SK-N-SH (cell line): Measurements from ENCODE around the gene OBSCN. TPM values are rescaled to one million over a fixed set of nuclear protein-coding genes. Genes with fewer than 3 reads are reported as not detected.

Experiments
- CTCF ChIA-PET: fragments of 300-600, 350-600 bp; formaldehyde crosslinking; extraction: SDS; loops from one replicate; lab custom pipeline; 2021; lab: Yijun Ruan, JAX
- POLR2A ChIA-PET: fragments of 350-600 bp; sonication (Branson Sonifier 250); formaldehyde crosslinking; extraction: SDS; loops from one replicate; lab custom pipeline; 2020; ENCODE audit warnings: antibody characterized with exemption, inconsistent platforms; lab: Yijun Ruan, JAX
- DNase-seq: peaks from one replicate; pipeline ENCODE4 v3.0.0; 2012
- H2AFZ ChIP-seq: fragments of 200-600 bp; sonication (generic); 2 replicates; pipeline ENCODE4 v1.8.1; 2016; ENCODE audit warnings: antibody characterized with exemption, mild to moderate bottlenecking, low read depth
- H3F3A ChIP-seq: fragments of 200-600 bp; sonication (generic); replicated peaks from 2 replicates; pipeline ENCODE3; 2016; ENCODE audit warnings: antibody characterized with exemption, mild to moderate bottlenecking; ENCODE audit not compliant: insufficient read depth
- H3K27ac ChIP-seq, 2 experiments: fragments of 200-500 bp in 1 of 2; fragments of 200-600 bp in 1 of 2; sonication (Bioruptor generic) in 1 of 2; sonication (generic), shearing (Covaris generic) in 1 of 2; 2 replicates each; pipeline versions ENCODE4 v1.5.1 to v1.6.1; 2014 to 2016; ENCODE audit warnings: low read depth in 2 of 2, inconsistent platforms in 1 of 2, low read length in 1 of 2, mild to moderate bottlenecking in 1 of 2, mixed read lengths in 1 of 2
- H3K27me3 ChIP-seq: fragments of 200-600 bp; sonication (generic), shearing (Covaris generic); 2 replicates; pipeline ENCODE4 v1.6.1; 2016; ENCODE audit warnings: mixed run types; ENCODE audit not compliant: insufficient read depth
- H3K36me3 ChIP-seq, 2 experiments: fragments of 200-500 bp in 1 of 2; fragments of 200-600 bp in 1 of 2; sonication (Bioruptor generic) in 1 of 2; sonication (generic) in 1 of 2; replicated peaks in 1 of 2; 2 replicates each; pipeline versions ENCODE3 to v1.5.1; 2014 to 2016; ENCODE audit warnings: low read length in 1 of 2, mild to moderate bottlenecking in 1 of 2; ENCODE audit not compliant: insufficient read depth in 2 of 2, control insufficient read depth in 1 of 2
- H3K4me1 ChIP-seq, 2 experiments: fragments of 200-500 bp in 1 of 2; fragments of 200-600 bp in 1 of 2; sonication (Bioruptor generic) in 1 of 2; sonication (generic), shearing (Covaris generic) in 1 of 2; 2 replicates each; pipeline versions ENCODE4 v1.5.1 to v1.6.1; 2014 to 2016; ENCODE audit warnings: low read depth in 1 of 2, low read length in 1 of 2, mixed run types in 1 of 2; ENCODE audit not compliant: insufficient read depth in 2 of 2, control insufficient read depth in 1 of 2
- H3K4me2 ChIP-seq: fragments of 200-600 bp; sonication (generic), shearing (Covaris generic); 2 replicates; pipeline ENCODE4 v1.6.1; 2017; ENCODE audit warnings: mixed run types
- H3K4me3 ChIP-seq, 2 experiments: fragments of 200-500 bp in 1 of 2; fragments of 200-600 bp in 1 of 2; sonication (Bioruptor generic) in 1 of 2; sonication (generic), shearing (Covaris generic) in 1 of 2; 2 replicates each; pipeline versions ENCODE4 v1.5.1 to v1.8.1; 2014 to 2016; ENCODE audit warnings: low read depth in 2 of 2, inconsistent platforms in 1 of 2, low read length in 1 of 2, mild to moderate bottlenecking in 1 of 2, mixed read lengths in 1 of 2, moderate library complexity in 1 of 2
- H3K79me2 ChIP-seq: fragments of 200-600 bp; sonication (generic); 2 replicates; pipeline ENCODE4 v1.8.1; 2017; ENCODE audit warnings: mild to moderate bottlenecking; ENCODE audit not compliant: insufficient read depth
- H3K9ac ChIP-seq: fragments of 200-600 bp; sonication (generic); 2 replicates; pipeline ENCODE4 v1.6.1; 2017; ENCODE audit warnings: mixed run types
- H3K9me2 ChIP-seq: fragments of 200-600 bp; sonication (generic); 2 replicates; pipeline ENCODE4 v1.6.1; 2017; ENCODE audit warnings: mixed run types
- H3K9me3 ChIP-seq: fragments of 200-600 bp; sonication (generic); 2 replicates; pipeline ENCODE4 v1.6.1; 2017; ENCODE audit warnings: mixed run types, mild to moderate bottlenecking, moderate library complexity
- H4K20me1 ChIP-seq: fragments of 200-600 bp; sonication (generic); 2 replicates; pipeline ENCODE4 v1.6.1; 2017; ENCODE audit warnings: mild to moderate bottlenecking, mixed run types; ENCODE audit not compliant: insufficient read depth
- CHD2 ChIP-seq: fragments of 150-350 bp; IDR thresholded peaks from 2 replicates; pipeline ENCODE4 v1.6.1; 2018; ENCODE audit warnings: low read length; ENCODE audit not compliant: partially characterized antibody
- FOSL2 ChIP-seq: IDR thresholded peaks from 2 replicates; pipeline ENCODE4 v1.4.0; 2012; ENCODE audit warnings: low read depth, mild to moderate bottlenecking, moderate library complexity, borderline replicate concordance
- GATA2 ChIP-seq: sonication (generic); formaldehyde crosslinking; IDR thresholded peaks from 2 replicates; pipeline ENCODE4 v1.5.0; 2020; ENCODE audit warnings: mild to moderate bottlenecking, missing genetic modification reagents
- MAX ChIP-seq: IDR thresholded peaks from 2 replicates; pipeline ENCODE4 v1.4.0; 2012; ENCODE audit warnings: low read depth
- MEF2A ChIP-seq: IDR thresholded peaks from 2 replicates; pipeline ENCODE4 v1.4.0; 2012; ENCODE audit warnings: low read depth, borderline replicate concordance
- MXI1 ChIP-seq: IDR thresholded peaks from 2 replicates; pipeline ENCODE4 v1.6.1; 2012; ENCODE audit warnings: mild to moderate bottlenecking, low read depth, low read length, improper control_type of control experiment
- NFIC ChIP-seq: IDR thresholded peaks from 2 replicates; pipeline ENCODE4 v1.4.0; 2012; ENCODE audit warnings: borderline replicate concordance
- NRF1 ChIP-seq: IDR thresholded peaks from 2 replicates; pipeline ENCODE4 v1.6.1; 2012; ENCODE audit warnings: low read depth, mild to moderate bottlenecking, low read length
- RAD21 ChIP-seq: IDR thresholded peaks from 2 replicates; pipeline ENCODE4 v1.6.1; 2012; ENCODE audit warnings: mild to moderate bottlenecking, low read length
- RFX5 ChIP-seq: IDR thresholded peaks from 2 replicates; pipeline ENCODE4 v1.6.1; 2012; ENCODE audit warnings: mild to moderate bottlenecking, improper control_type of control experiment, low read length
- RXRA ChIP-seq: IDR thresholded peaks from 2 replicates; pipeline ENCODE4 v1.4.0; 2012; ENCODE audit warnings: low read depth, mild to moderate bottlenecking, borderline replicate concordance
- SMC3 ChIP-seq: IDR thresholded peaks from 2 replicates; pipeline ENCODE4 v1.6.1; 2012; ENCODE audit warnings: low read depth, low read length, improper control_type of control experiment
- TAF1 ChIP-seq: IDR thresholded peaks from 2 replicates; pipeline ENCODE4 v1.6.1; 2012; ENCODE audit warnings: low read depth, mild to moderate bottlenecking, low read length, moderate library complexity, borderline replicate concordance
- TEAD4 ChIP-seq: IDR thresholded peaks from 2 replicates; pipeline ENCODE4 v1.4.0; 2012; ENCODE audit warnings: mild to moderate bottlenecking, borderline replicate concordance; ENCODE audit not compliant: insufficient read depth
- USF2 ChIP-seq: fragments of 150-350 bp; IDR thresholded peaks from 2 replicates; pipeline ENCODE4 v1.6.1; 2017; ENCODE audit warnings: antibody characterized with exemption, low read length, low read depth, borderline replicate concordance
- ZBTB33 ChIP-seq: IDR thresholded peaks from 2 replicates; pipeline ENCODE4 v1.4.0; 2012; ENCODE audit warnings: low read depth, borderline replicate concordance
- WGBS: methylation state at CpG from one replicate; pipeline ENCODE4 v1.1.6; 2017; ENCODE audit warnings: low lambda C conversion rate; 5-methylcytosine and 5-hydroxymethylcytosine counted together
- polyA plus RNA-seq, 3 experiments: library from polyadenylated mRNA; depleted of rRNA; stranded (reverse); fragments of >200 nt; gene quantifications; 2 replicates each; pipeline ENCODE4 v1.2.3, GENCODE V29; 2012
- TF ChIP-seq, protein P1 (sequence below): IDR thresholded peaks from 2 replicates; pipeline ENCODE4 v1.6.1; 2012; ENCODE audit warnings: mild to moderate bottlenecking, low read depth, low read length, moderate library complexity
- TF ChIP-seq, protein P2 (sequence below): IDR thresholded peaks from 2 replicates; pipeline ENCODE4; 2012

Gene OBSCN
- polyA plus RNA-seq, 1 of the 3 experiments (the other 2 are of a cell fraction): 4.0 TPM

DNA sequence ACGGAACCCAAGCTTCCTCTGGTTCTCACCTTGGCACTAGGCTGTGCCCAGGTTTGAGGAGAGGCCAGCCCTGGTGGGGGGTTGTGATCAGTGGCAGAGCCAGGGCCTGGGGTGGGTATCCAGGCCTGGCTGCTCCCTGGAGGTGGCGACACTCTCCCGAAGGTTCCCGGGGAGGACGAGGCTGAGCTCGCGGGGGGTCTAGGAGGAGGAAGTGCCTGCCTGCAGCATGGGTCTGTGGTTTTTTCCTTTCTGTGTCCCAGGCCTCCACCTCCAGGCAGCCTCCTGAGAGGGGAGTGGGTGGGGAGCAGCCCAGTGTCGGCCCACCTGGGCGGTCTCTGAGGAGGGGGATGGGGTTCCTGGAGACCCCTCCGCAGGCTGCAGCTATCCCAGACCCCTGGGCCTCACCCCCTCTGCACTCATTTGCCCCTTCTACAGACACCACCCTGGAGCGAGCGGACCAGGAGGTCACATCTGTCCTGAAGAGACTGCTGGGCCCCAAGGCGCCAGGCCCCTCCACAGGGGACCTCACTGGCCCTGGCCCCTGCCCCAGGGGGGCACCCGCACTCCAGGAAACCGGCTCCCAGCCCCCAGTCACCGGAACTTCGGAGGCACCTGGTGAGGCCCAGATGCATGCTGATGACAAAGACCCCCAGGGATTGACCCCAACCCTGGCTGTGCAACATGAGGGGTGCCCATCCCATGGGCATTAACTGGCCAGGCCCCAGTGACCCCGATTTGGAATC is 154.5 kb downstream of the OBSCN start:
- DNase-seq: no peak
- Histone ChIP-seq H3K9me3 (no peaks in the 10 kb centered on the region), H3K36me3 (no peaks in the 10 kb centered on the region), H3K9ac (no peak overlapping the region), H2AFZ (no peak overlapping the region), H3K27me3 (no peaks in the 10 kb centered on the region), H3F3A (no peaks in the 10 kb centered on the region), H3K9me2 (no peaks in the 10 kb centered on the region), H4K20me1 (no peaks in the 10 kb centered on the region), H3K4me2 (no peak overlapping the region), H3K4me1 (peaks cover 0 to 3% of the 10 kb centered on the region in 2 experiments; a peak in 1 of 4 replicates), H3K27ac (no peak overlapping the region), H3K4me3 (no peak overlapping the region), H3K79me2 (no peaks in the 10 kb centered on the region)
- TF ChIP-seq MXI1 (no peak), TAF1 (no peak), ZBTB33 (no peak), NRF1 (no peak), NFIC (no peak), SMC3 (no peak), RFX5 (no peak)
- TF ChIP-seq, protein P1, sequence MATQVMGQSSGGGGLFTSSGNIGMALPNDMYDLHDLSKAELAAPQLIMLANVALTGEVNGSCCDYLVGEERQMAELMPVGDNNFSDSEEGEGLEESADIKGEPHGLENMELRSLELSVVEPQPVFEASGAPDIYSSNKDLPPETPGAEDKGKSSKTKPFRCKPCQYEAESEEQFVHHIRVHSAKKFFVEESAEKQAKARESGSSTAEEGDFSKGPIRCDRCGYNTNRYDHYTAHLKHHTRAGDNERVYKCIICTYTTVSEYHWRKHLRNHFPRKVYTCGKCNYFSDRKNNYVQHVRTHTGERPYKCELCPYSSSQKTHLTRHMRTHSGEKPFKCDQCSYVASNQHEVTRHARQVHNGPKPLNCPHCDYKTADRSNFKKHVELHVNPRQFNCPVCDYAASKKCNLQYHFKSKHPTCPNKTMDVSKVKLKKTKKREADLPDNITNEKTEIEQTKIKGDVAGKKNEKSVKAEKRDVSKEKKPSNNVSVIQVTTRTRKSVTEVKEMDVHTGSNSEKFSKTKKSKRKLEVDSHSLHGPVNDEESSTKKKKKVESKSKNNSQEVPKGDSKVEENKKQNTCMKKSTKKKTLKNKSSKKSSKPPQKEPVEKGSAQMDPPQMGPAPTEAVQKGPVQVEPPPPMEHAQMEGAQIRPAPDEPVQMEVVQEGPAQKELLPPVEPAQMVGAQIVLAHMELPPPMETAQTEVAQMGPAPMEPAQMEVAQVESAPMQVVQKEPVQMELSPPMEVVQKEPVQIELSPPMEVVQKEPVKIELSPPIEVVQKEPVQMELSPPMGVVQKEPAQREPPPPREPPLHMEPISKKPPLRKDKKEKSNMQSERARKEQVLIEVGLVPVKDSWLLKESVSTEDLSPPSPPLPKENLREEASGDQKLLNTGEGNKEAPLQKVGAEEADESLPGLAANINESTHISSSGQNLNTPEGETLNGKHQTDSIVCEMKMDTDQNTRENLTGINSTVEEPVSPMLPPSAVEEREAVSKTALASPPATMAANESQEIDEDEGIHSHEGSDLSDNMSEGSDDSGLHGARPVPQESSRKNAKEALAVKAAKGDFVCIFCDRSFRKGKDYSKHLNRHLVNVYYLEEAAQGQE: no peak
- ChIA-PET POLR2A (interaction anchor here (1.6 kb wide), 1 partner anchor 55 kb away, joined by 4 read pairs; no protein-coding TSS in a partner anchor), CTCF (interaction anchor here (1.0 kb wide), 1 partner anchor 17 kb away, joined by 3 read pairs; no protein-coding TSS in a partner anchor)
- WGBS: 48% methylated on average over 8 of the region's 18 CpGs

GRCh38 chr1:228362884-228363450 is 155.1 kb downstream of the OBSCN start:
- H3K79me2 ChIP-seq: no peaks in the 10 kb centered on the region
- H2AFZ ChIP-seq: no peak overlapping the region
- no peaks in the 10 kb centered on the region for H4K20me1 ChIP-seq
- DNase-seq: no peak
- no peaks in the 10 kb centered on the region for H3F3A ChIP-seq
- H3K4me2 ChIP-seq: no peak overlapping the region
- no peak overlapping the region for H3K4me3 ChIP-seq
- peaks cover 0 to 3% of the 10 kb centered on the region in 2 experiments; a peak in 1 of 4 replicates for H3K4me1 ChIP-seq
- 72% methylated on average over 4 of the region's 4 CpGs for WGBS
- ChIA-PET CTCF (no interaction called here), POLR2A (interaction anchor here (1.6 kb wide), 1 partner anchor 56 kb away, joined by 4 read pairs; no protein-coding TSS in a partner anchor)
- H3K27ac ChIP-seq: no peak overlapping the region
- no peaks in the 10 kb centered on the region for H3K9me2 ChIP-seq
- H3K36me3 ChIP-seq: no peaks in the 10 kb centered on the region
- H3K9ac ChIP-seq: no peak overlapping the region
- H3K9me3 ChIP-seq: no peaks in the 10 kb centered on the region
- H3K27me3 ChIP-seq: no peaks in the 10 kb centered on the region
- TF ChIP-seq CHD2 (no peak), MAX (no peak), RFX5 (no peak), TEAD4 (no peak), FOSL2 (no peak), MEF2A (no peak), GATA2 (CRISPR knock-in tag) (no peak), NRF1 (no peak), USF2 (no peak), RXRA (no peak), RAD21 (no peak)
- TF ChIP-seq, protein P2, sequence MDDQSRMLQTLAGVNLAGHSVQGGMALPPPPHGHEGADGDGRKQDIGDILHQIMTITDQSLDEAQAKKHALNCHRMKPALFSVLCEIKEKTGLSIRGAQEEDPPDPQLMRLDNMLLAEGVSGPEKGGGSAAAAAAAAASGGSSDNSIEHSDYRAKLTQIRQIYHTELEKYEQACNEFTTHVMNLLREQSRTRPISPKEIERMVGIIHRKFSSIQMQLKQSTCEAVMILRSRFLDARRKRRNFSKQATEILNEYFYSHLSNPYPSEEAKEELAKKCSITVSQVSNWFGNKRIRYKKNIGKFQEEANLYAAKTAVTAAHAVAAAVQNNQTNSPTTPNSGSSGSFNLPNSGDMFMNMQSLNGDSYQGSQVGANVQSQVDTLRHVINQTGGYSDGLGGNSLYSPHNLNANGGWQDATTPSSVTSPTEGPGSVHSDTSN: no peak
